GM13977 (cell line): ENCODE measurements around the gene MMP14.
"Not testable (repeated sequence)": the region's sequence is repeated elsewhere in the genome, so short reads cannot be mapped to it uniquely, and the experiment has no call there.

ENCODE experiments used
- DNase-seq: peaks from one replicate; pipeline ENCODE4 v3.0.0; 2012; ENCODE audit warnings: low spot score
- CTCF ChIP-seq: IDR thresholded peaks from 2 replicates; pipeline ENCODE4 v1.5.1; 2012; ENCODE audit warnings: mild to moderate bottlenecking, control low read depth; ENCODE audit not compliant: insufficient read depth; ENCODE audit errors: extremely low read depth, missing control alignments
- in situ Hi-C: fragments of 300-500 bp; cut with MboI; formaldehyde crosslinking; loops from one replicate; pipeline ENCODE4 v1.12.0; 2022; ENCODE audit warnings: low sequenced_read_pairs, low pct_unique_long_range_greater_than_20kb, mixed read lengths, inconsistent platforms; ENCODE audit not compliant: unreplicated experiment

The MMP14 gene

GRCh38 chr14:22802860-22803686 is 33.3 kb upstream of the MMP14 start:
- in situ Hi-C loops, result no loop called here
- no peak for TF ChIP-seq CTCF
- peak; percentile 24 for DNase-seq

DNA sequence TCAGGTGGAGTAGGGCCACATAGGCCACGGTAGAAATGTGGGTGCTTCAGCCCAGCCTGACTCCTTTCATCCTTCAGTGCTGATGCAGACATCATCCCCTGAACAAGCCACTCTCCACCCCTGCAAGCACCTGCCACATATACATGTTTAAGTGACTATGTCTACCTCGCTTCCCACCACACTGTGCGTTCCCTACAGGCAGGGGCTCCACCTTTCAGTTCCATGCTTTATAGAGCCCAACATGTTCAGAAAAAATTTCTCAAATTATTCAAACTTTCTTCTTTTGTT is 32.8 kb upstream of the MMP14 start:
- DNase-seq, result peak; percentile 29
- in situ Hi-C loops, result no loop called here
- TF ChIP-seq CTCF, result no peak

- DNase-seq, in situ Hi-C loops: not testable (repeated sequence)
Measured at GRCh38 chr14:22805235-22805634, 31.1 kb upstream of the MMP14 start.

DNA sequence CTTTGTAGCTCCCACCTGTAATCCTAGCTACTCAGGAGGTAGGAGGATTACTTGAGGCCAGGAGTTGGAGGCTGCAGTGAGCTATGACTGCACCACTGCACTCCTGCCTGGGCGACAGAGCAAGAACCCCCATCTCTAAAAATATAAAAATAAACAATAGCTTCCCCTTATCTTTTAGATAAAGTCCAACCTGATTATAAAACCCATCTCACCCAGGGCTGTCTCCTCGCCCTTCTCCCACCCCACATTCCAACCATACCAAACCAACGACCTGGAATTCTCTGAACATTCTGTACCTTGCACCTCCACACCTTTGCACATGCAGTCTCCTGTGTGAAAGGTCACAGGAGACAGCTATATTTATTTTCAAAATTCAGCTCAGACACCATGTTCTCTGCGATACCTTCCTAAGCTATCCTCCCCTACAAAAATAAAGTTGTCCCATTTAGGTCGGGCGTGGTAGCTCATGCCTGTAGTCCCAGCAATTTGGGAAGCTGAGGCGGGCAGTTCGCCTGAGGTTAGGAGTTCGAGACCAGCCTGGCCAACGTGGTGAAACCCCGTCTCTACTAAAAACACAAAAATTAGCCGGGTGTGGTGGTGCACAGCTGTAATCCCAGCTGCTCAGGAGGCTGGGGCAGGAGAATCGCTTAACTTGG is 28.8 kb upstream of the MMP14 start:
- in situ Hi-C loops, result no loop called here
- no peak for DNase-seq
- TF ChIP-seq CTCF, result no peak

DNA sequence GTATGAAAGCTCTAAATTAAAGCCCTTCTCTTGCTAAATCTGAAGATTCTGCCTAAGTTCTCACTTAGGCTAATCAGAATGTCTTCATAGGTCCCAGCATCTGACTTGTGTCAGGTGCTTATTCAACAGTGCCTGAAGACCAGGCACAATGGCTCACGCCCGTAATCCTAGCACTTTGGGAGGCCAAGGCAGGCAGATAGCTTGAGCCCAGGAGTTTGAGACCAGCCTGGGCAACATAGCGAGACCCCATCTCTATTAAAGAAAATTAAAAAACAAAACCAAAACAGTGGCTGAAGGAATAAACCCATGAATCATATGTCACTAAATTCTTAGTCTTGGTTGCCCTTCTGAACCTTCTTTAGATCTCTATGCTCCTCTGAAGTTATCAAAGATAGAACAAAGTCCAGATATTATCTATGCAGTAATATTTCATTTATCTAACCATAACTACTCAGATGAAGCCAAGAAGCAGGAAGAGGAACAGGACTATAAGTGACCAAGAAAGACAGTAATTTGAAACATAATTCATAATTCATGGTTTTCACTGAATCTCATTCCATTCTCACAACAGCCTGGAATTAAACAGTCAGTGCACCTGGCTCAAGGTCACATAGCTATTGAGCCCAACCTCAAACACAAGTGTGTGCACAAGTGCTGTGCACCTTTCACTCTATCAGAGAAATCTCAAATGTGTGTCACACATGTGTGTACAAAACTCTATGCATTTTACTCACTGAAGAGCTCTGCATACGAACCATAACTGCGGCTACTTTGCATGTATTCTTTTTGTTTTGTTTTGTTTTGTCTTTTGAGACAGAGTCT is 27.8 kb upstream of the MMP14 start:
- in situ Hi-C loops, result no loop called here
- no peak for TF ChIP-seq CTCF
- DNase-seq, result no peak

- TF ChIP-seq CTCF, result no peak
- DNase-seq, result peak; percentile 32
- in situ Hi-C loops, result no loop called here
Measured at GRCh38 chr14:22811722-22812121, 24.7 kb upstream of the MMP14 start.

- no peak for DNase-seq
- no peak for TF ChIP-seq CTCF
- in situ Hi-C loops, result no loop called here
Measured at GRCh38 chr14:22812744-22813143, 23.6 kb upstream of the MMP14 start.
